Loucy (cell line): ENCODE measurements around the gene SDE2.

Source experiments
- H2AFZ ChIP-seq: fragments of 200-600 bp; sonication (generic); 2 replicates; pipeline ENCODE4 v1.6.0; 2016; ENCODE audit warnings: antibody characterized with exemption, mild to moderate bottlenecking, low read length, moderate library complexity
- H3F3A ChIP-seq: fragments of 200-600 bp; 2 replicates; pipeline ENCODE4 v1.6.0; 2016; ENCODE audit warnings: antibody characterized with exemption, low read depth, mild to moderate bottlenecking
- H3K27me3 ChIP-seq: fragments of 200-600 bp; sonication (generic); 2 replicates; pipeline ENCODE4 v1.6.1; 2014; ENCODE audit warnings: low read length, mild to moderate bottlenecking; ENCODE audit not compliant: insufficient read depth, poor library complexity, severe bottlenecking
- H3K36me3 ChIP-seq: fragments of 200-600 bp; sonication (generic); 2 replicates; pipeline ENCODE4 v1.6.1; 2016; ENCODE audit warnings: low read length; ENCODE audit not compliant: insufficient read depth
- H3K4me1 ChIP-seq: fragments of 200-600 bp; sonication (generic); 2 replicates; pipeline ENCODE4 v1.5.1; 2014; ENCODE audit warnings: low read length, mild to moderate bottlenecking; ENCODE audit not compliant: insufficient read depth, poor library complexity, severe bottlenecking
- H3K4me2 ChIP-seq: fragments of 200-600 bp; sonication (generic); 2 replicates; pipeline ENCODE4 v1.6.0; 2014; ENCODE audit warnings: antibody characterized with exemption, low read length, low read depth, mild to moderate bottlenecking; ENCODE audit not compliant: poor library complexity, severe bottlenecking
- H3K4me3 ChIP-seq: fragments of 200-600 bp; sonication (generic); 2 replicates; pipeline ENCODE4 v1.5.1; 2014; ENCODE audit warnings: low read length, mild to moderate bottlenecking, mixed read lengths; ENCODE audit not compliant: poor library complexity, severe bottlenecking
- H3K79me2 ChIP-seq: fragments of 200-600 bp; sonication (generic); 2 replicates; pipeline ENCODE4 v1.6.1; 2014; ENCODE audit warnings: low read length; ENCODE audit not compliant: insufficient read depth
- H3K9ac ChIP-seq: fragments of 200-600 bp; sonication (generic); 2 replicates; pipeline ENCODE4 v1.6.0; 2014; ENCODE audit warnings: mild to moderate bottlenecking, low read depth, low read length, moderate library complexity; ENCODE audit not compliant: poor library complexity, severe bottlenecking
- H3K9me2 ChIP-seq: fragments of 200-600 bp; sonication (generic); replicated peaks from 2 replicates; pipeline ENCODE4 v1.6.1; 2016; ENCODE audit warnings: low read depth, low read length, mixed read lengths
- H3K9me3 ChIP-seq: fragments of 200-600 bp; sonication (generic); 2 replicates; pipeline ENCODE4 v1.6.1; 2014; ENCODE audit warnings: mild to moderate bottlenecking, antibody characterized with exemption, low read length, low read depth; ENCODE audit not compliant: insufficient read depth
- H4K20me1 ChIP-seq: fragments of 200-600 bp; sonication (generic); 2 replicates; pipeline ENCODE4 v1.6.0; 2014; ENCODE audit warnings: antibody characterized with exemption, low read length, mild to moderate bottlenecking; ENCODE audit not compliant: insufficient read depth, poor library complexity, severe bottlenecking
- CTCF ChIP-seq: fragments of 200-600 bp; sonication (generic); conservative IDR thresholded peaks from 2 replicates; pipeline ENCODE4 v1.5.1; 2014; ENCODE audit warnings: mild to moderate bottlenecking, antibody characterized with exemption, low read length
- EZH2phosphoT487 ChIP-seq: fragments of 200-600 bp; IDR thresholded peaks from 2 replicates; pipeline ENCODE4 v1.6.1; 2018; ENCODE audit warnings: antibody characterized with exemption, mild to moderate bottlenecking, moderate library complexity, borderline replicate concordance

SDE2 gene

GRCh38 chr1:226023735-226024134 is 24.6 kb upstream of the SDE2 start:
- no peaks in the 10 kb centered on the region for H3K27me3 ChIP-seq
- H3K36me3 ChIP-seq = no peaks in the 10 kb centered on the region
- H3K9me3 ChIP-seq = no peaks in the 10 kb centered on the region
- H3K79me2 ChIP-seq = no peaks in the 10 kb centered on the region
- no peaks in the 10 kb centered on the region for H3F3A ChIP-seq
- no peak for TF ChIP-seq CTCF
- TF ChIP-seq EZH2phosphoT487 = no peak
- no peaks in the 10 kb centered on the region for H3K4me1 ChIP-seq
- H3K9me2 ChIP-seq = no peaks in the 10 kb centered on the region
- no peak overlapping the region for H3K4me2 ChIP-seq
- H3K4me3 ChIP-seq = no peak overlapping the region
- no peaks in the 10 kb centered on the region for H4K20me1 ChIP-seq
- H3K9ac ChIP-seq = no peak overlapping the region
- H2AFZ ChIP-seq = no peak overlapping the region

- Histone ChIP-seq H3K4me1 (no peaks in the 10 kb centered on the region), H3F3A (no peaks in the 10 kb centered on the region), H3K79me2 (no peaks in the 10 kb centered on the region), H3K9ac (no peak overlapping the region), H3K9me3 (no peaks in the 10 kb centered on the region), H3K36me3 (no peaks in the 10 kb centered on the region), H3K4me3 (no peak overlapping the region), H3K9me2 (no peaks in the 10 kb centered on the region), H3K27me3 (no peaks in the 10 kb centered on the region), H2AFZ (0 out of 2 replicates have a peak overlapping the region, but pooled peaks have one; percentile 11), H4K20me1 (no peaks in the 10 kb centered on the region), H3K4me2 (no peak overlapping the region)
- TF ChIP-seq EZH2phosphoT487 (no peak), CTCF (no peak)
These were observed 22.7 kb upstream of the SDE2 start for GRCh38 chr1:226021801-226022200.

GRCh38 chr1:226021401-226021800 is 22.3 kb upstream of the SDE2 start:
- H3K9me2 ChIP-seq = no peaks in the 10 kb centered on the region
- TF ChIP-seq EZH2phosphoT487 = no peak
- no peak for TF ChIP-seq CTCF
- H3K36me3 ChIP-seq = no peaks in the 10 kb centered on the region
- no peaks in the 10 kb centered on the region for H3K4me1 ChIP-seq
- no peak overlapping the region for H3K4me2 ChIP-seq
- H3K9me3 ChIP-seq = no peaks in the 10 kb centered on the region
- no peaks in the 10 kb centered on the region for H4K20me1 ChIP-seq
- H3F3A ChIP-seq = no peaks in the 10 kb centered on the region
- no peak overlapping the region for H3K9ac ChIP-seq
- H3K27me3 ChIP-seq = no peaks in the 10 kb centered on the region
- no peaks in the 10 kb centered on the region for H3K79me2 ChIP-seq
- H3K4me3 ChIP-seq = no peak overlapping the region
- H2AFZ ChIP-seq = 0 out of 2 replicates have a peak overlapping the region, but pooled peaks have one; percentile 32
